ENCODE data around the gene SIRT7.

SIRT7 gene

GRCh38 chr17:81903415-81903831 lies 14.6 kb downstream of the SIRT7 start:
- DNase-seq (ENCODE audit: extremely low read depth, low read depth): no peak
- TF ChIP-seq, protein P1, sequence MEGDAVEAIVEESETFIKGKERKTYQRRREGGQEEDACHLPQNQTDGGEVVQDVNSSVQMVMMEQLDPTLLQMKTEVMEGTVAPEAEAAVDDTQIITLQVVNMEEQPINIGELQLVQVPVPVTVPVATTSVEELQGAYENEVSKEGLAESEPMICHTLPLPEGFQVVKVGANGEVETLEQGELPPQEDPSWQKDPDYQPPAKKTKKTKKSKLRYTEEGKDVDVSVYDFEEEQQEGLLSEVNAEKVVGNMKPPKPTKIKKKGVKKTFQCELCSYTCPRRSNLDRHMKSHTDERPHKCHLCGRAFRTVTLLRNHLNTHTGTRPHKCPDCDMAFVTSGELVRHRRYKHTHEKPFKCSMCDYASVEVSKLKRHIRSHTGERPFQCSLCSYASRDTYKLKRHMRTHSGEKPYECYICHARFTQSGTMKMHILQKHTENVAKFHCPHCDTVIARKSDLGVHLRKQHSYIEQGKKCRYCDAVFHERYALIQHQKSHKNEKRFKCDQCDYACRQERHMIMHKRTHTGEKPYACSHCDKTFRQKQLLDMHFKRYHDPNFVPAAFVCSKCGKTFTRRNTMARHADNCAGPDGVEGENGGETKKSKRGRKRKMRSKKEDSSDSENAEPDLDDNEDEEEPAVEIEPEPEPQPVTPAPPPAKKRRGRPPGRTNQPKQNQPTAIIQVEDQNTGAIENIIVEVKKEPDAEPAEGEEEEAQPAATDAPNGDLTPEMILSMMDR (IDR thresholded peaks at IDR 0.05; ENCODE audit: low read depth, low read length): no peak

DNA sequence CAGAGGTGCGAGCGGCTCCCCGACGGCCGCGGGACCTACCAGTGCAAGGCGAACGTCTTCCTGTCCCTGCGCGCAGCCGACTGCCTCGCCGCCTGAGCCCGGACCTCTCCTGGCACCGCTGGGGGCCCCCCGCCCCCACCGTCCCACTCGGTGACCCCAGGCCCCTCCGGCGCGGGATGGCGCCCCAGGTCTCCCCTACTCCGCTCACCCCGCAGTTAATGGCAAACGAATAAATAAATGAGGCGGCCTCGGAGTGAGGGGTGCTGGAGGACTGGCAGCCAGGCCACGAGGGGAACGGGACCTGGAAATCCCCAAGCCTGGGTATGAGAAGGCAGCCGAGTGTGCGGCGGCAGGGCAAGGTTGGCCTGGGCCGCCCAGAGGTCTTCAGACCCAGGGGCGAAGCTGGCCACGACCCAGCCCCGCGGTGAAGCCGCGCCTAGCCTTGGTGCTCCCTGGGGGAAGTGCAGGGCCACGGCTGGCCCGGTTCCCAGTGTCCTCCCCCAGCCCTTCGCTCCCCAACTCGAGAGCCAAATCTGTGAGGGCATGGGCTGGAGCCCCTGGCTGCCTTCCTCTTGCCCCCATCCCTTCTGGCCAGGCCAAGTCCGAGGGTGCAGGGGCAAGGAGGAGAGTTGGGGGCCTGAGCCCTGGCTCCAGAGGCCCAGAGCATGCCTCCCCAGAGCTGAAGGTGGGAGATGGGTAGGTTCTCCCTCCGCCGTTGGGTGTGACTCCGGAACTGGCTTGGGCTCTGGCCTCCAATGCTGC lies 15.1 kb downstream of the SIRT7 start:
- TF ChIP-seq, protein P1 (IDR thresholded peaks at IDR 0.05; ENCODE audit: low read depth, low read length): no peak
- no peak for DNase-seq (ENCODE audit: extremely low read depth, low read depth)

DNA sequence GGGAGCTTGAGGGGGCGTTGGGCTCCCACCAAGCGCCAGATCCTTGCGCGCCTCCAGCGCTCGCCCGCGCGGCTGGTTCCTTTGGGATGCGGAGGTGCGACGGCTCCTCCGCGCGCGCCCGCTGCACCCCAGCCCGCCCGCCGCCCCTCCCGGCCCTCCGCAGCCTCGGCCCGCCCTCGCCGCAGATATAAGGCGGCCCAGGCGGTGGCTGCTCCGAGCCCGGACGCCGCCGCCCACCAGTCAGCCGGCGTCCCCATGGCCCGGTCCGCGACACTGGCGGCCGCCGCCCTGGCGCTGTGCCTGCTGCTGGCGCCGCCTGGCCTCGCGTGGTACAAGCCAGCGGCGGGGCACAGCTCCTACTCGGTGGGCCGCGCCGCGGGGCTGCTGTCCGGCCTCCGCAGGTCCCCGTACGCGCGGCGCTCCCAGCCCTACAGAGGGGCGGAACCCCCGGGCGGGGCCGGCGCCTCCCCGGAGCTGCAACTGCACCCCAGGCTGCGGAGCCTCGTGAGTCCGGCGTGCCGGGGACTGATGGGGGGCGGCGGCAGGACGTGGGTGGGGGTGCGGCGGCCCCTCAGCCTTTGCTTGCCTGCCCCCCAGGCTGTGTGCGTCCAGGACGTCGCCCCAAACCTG lies 15.8 kb downstream of the SIRT7 start, which contains the start of gene NPB:
NPB (plus strand) TSS at position 216 of the 630 bp plus-strand sequence; CDS start at position 256, 40 bp downstream.
- no peak for DNase-seq (ENCODE audit: extremely low read depth, low read depth)

GRCh38 chr17:81901167-81902022 lies 16.6 kb downstream of the SIRT7 start:
- TF ChIP-seq, protein P1 (IDR thresholded peaks at IDR 0.05; ENCODE audit: low read depth, low read length): no peak
- DNase-seq (ENCODE audit: extremely low read depth, low read depth): no peak

More for the DNA sequence above, 15.8 kb downstream of the SIRT7 start, which contains the start of gene NPB:
- TF ChIP-seq, protein P1 (IDR thresholded peaks at IDR 0.05; ENCODE audit: low read depth, low read length): no peak

GRCh38 chr17:81900181-81900820 lies 17.7 kb downstream of the SIRT7 start:
- TF ChIP-seq, protein P1 (IDR thresholded peaks at IDR 0.05; ENCODE audit: low read depth, low read length): no peak
- DNase-seq (ENCODE audit: extremely low read depth, low read depth): no peak

GRCh38 chr17:81899514-81900166 lies 18.3 kb downstream of the SIRT7 start:
- TF ChIP-seq, protein P1 (IDR thresholded peaks at IDR 0.05; ENCODE audit: low read depth, low read length): no peak
- no peak for DNase-seq (ENCODE audit: extremely low read depth, low read depth)

All from AG09319 (cell line).